OCI-LY3 (cell line): ENCODE measurements around the gene RPS21.

Experiments used
- H2AFZ ChIP-seq: fragments of 200-600, 300-600 bp; shearing (Covaris generic); 2 replicates; pipeline ENCODE4 v1.6.0; 2014; ENCODE audit warnings: antibody characterized with exemption, low read depth, low read length
- H3K27ac ChIP-seq: fragments of 200-600, 300-600 bp; sonication (generic); 2 replicates; pipeline ENCODE4 v1.5.1; 2014; ENCODE audit warnings: mild to moderate bottlenecking, low read length, moderate library complexity, mixed read lengths
- H3K27me3 ChIP-seq: fragments of 200-600, 300-600 bp; sonication (generic); 2 replicates; pipeline ENCODE4 v1.6.1; 2014; ENCODE audit warnings: low read depth, low read length, mixed read lengths
- H3K36me3 ChIP-seq: fragments of 200-600, 300-600 bp; sonication (generic); replicated peaks from 2 replicates; pipeline ENCODE3; 2014; ENCODE audit warnings: low read depth, low read length, mixed read lengths
- H3K4me1 ChIP-seq: fragments of 300-600, 200-600 bp; sonication (generic); 2 replicates; pipeline ENCODE4 v1.6.1; 2014; ENCODE audit warnings: low read length, mixed read lengths
- H3K4me2 ChIP-seq: fragments of 200-600, 300-600 bp; sonication (generic); 2 replicates; pipeline ENCODE4 v1.6.1; 2014; ENCODE audit warnings: low read length, mixed read lengths
- H3K4me3 ChIP-seq: fragments of 300-600, 200-600 bp; sonication (generic); 2 replicates; pipeline ENCODE4 v1.5.1; 2014; ENCODE audit warnings: antibody characterized with exemption, mild to moderate bottlenecking, low read length, moderate library complexity
- H3K79me2 ChIP-seq: fragments of 300-600, 200-600 bp; shearing (Covaris generic); 2 replicates; pipeline ENCODE4 v1.6.1; 2014; ENCODE audit warnings: mild to moderate bottlenecking, low read length, mixed read lengths
- H3K9ac ChIP-seq: fragments of 300-600, 200-600 bp; shearing (Covaris generic); 2 replicates; pipeline ENCODE4 v1.6.0; 2014; ENCODE audit warnings: mild to moderate bottlenecking, low read length, moderate library complexity
- H3K9me3 ChIP-seq: fragments of 200-600, 300-600 bp; shearing (Covaris generic); 2 replicates; pipeline ENCODE4 v1.6.1; 2014; ENCODE audit warnings: low read length, mixed read lengths; ENCODE audit not compliant: insufficient read depth
- H4K20me1 ChIP-seq: fragments of 200-600, 300-600 bp; sonication (generic); 2 replicates; pipeline ENCODE4 v1.6.1; 2016; ENCODE audit warnings: low read length, mixed read lengths; ENCODE audit not compliant: insufficient read depth
- EZH2phosphoT487 ChIP-seq: fragments of 200-600 bp; shearing (Covaris generic); IDR thresholded peaks from 2 replicates; pipeline ENCODE4 v1.6.1; 2018; ENCODE audit warnings: antibody characterized with exemption, mixed run types, low read depth
- TF ChIP-seq, protein P1 (sequence below): fragments of 200-600, 300-600 bp; sonication (generic); IDR thresholded peaks from 2 replicates; pipeline ENCODE4 v1.5.1; 2014; ENCODE audit warnings: antibody characterized with exemption, low read length, low read depth

The RPS21 gene

DNA sequence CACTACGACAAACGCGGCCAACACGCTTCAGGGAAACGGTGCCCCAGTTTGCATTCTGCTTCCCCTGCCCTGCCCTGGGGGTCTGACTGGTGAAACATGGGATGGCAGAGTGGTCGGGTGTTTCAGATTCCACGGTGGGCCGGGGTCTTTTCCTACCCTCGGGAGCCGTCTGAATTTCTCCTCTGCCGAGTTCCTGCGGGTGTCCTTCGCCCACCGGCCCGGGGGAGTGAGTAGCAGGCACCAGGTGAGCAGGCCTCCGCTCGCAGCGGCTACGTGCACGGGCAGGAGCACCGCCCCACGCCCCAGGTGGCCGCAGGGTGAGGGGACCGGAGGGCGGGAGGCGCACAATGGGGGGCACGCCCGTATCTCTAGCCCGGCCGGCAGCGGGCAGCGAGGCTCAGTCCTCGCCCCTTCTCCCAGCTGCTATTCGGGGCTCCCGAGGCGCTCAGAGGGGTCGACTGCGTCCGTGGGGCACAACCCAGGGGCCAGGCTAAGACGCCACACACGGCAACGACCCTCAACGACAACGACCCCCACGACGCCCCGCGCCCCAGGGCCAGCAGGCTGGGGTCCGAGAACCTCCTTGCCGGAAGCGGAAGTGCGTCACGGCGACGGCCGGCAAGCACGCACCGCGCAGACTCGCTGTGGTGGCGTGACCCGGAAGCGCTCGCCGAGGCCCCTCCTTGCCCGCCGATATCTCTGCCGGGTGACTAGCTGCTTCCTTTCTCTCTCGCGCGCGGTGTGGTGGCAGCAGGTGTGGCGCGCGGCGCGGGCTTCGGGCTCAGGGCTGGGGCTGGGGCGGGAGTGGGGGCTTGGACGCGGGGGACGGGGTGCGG lies at the start of gene RPS21:
TSS of gene RPS21 (plus strand) at position 721 of the 836 bp plus-strand sequence. CDS start 236 bp downstream, outside the sequence.
- Histone ChIP-seq H3K4me1 (peaks cover 17% of the 10 kb centered on the region), H3K27ac (peak within 1 kb of the TSS; percentile 60), H3K4me2 (peak within 1 kb of the TSS; percentile 95), H3K4me3 (peak within 1 kb of the TSS; percentile 99), H3K36me3 (peaks cover 38% of the 10 kb centered on the region), H3K9ac (peak within 1 kb of the TSS; percentile 98), H4K20me1 (peaks cover 17% of the 10 kb centered on the region; the same call in 1 of the 2 replicates), H3K9me3 (no peaks in the 10 kb centered on the region), H2AFZ (no peak within 1 kb of the TSS), H3K79me2 (peaks cover 56% of the 10 kb centered on the region), H3K27me3 (no peaks in the 10 kb centered on the region)
- TF ChIP-seq, protein P1, sequence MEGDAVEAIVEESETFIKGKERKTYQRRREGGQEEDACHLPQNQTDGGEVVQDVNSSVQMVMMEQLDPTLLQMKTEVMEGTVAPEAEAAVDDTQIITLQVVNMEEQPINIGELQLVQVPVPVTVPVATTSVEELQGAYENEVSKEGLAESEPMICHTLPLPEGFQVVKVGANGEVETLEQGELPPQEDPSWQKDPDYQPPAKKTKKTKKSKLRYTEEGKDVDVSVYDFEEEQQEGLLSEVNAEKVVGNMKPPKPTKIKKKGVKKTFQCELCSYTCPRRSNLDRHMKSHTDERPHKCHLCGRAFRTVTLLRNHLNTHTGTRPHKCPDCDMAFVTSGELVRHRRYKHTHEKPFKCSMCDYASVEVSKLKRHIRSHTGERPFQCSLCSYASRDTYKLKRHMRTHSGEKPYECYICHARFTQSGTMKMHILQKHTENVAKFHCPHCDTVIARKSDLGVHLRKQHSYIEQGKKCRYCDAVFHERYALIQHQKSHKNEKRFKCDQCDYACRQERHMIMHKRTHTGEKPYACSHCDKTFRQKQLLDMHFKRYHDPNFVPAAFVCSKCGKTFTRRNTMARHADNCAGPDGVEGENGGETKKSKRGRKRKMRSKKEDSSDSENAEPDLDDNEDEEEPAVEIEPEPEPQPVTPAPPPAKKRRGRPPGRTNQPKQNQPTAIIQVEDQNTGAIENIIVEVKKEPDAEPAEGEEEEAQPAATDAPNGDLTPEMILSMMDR = no peak

DNA sequence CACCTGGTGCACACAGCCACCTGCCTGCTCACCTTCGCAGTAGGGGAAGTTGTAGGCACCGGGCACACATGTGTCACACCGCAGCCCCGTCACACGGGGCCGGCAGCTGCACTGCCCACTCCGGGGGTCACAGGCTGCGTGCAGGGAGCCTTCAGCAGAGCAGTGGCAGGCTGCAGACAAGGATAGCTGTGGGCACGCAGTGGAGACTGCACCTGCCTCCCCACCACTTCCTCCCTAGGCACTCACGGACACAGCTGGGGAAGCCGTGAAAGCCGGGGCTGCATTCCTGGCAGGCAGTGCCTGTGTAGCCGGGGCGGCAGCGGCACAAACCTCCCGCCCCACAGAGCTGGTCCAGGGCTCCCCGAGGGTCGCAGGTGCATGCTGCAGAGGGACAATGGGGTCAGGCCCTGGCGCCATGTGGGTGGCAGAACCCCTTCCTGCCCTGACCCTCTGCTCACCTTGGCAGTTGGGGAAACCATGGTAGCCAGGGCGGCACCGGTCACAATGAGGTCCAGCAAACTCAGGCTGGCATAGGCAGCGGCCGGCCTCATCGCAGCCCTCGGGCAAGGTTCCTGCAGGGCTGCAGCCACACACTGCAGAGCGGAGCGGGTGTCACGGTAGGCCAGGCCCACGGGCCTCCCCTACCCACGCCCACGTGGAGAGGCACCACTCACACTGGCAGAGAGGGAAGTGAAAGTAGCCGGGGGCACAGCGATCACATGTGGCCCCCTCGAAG lies 49.2 kb upstream of the RPS21 start:
- Histone ChIP-seq H3K4me3 (no peak overlapping the region), H3K27ac (no peak overlapping the region), H3K9me3 (no peaks in the 10 kb centered on the region), H3K36me3 (peaks cover 12% of the 10 kb centered on the region), H3K4me1 (peaks cover 36% of the 10 kb centered on the region), H3K27me3 (no peaks in the 10 kb centered on the region), H2AFZ (no peak overlapping the region), H3K9ac (no peak overlapping the region), H4K20me1 (no peaks in the 10 kb centered on the region), H3K79me2 (no peaks in the 10 kb centered on the region), H3K4me2 (peak overlapping the region; percentile 18)
- TF ChIP-seq EZH2phosphoT487 = no peak
- TF ChIP-seq, protein P1 = no peak

DNA sequence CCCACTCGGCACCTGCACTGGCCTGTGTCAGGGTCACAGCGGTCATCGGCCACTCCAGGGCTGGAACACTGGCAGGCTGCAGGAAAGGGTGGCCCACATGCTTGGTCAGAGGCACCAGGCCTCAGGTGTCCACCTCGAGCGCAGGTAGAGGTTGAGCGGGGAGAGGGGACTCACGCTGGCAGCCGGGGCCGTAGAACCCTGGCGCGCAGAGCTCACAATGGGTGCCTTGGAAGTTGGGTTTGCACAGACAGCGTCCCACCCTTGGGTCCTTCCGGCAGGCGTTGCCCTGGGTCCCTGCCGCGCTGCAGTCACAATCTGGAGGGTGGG lies 48.6 kb upstream of the RPS21 start:
- no peaks in the 10 kb centered on the region for H4K20me1 ChIP-seq
- no peak overlapping the region for H3K4me3 ChIP-seq
- H3K27ac ChIP-seq = no peak overlapping the region
- H3K36me3 ChIP-seq = peaks cover 12% of the 10 kb centered on the region
- H2AFZ ChIP-seq = no peak overlapping the region
- no peaks in the 10 kb centered on the region for H3K27me3 ChIP-seq
- H3K4me2 ChIP-seq = no peak overlapping the region
- TF ChIP-seq EZH2phosphoT487 = no peak
- TF ChIP-seq, protein P1 = no peak
- no peaks in the 10 kb centered on the region for H3K79me2 ChIP-seq
- H3K9me3 ChIP-seq = no peaks in the 10 kb centered on the region
- H3K4me1 ChIP-seq = peaks cover 36% of the 10 kb centered on the region
- no peak overlapping the region for H3K9ac ChIP-seq

DNA sequence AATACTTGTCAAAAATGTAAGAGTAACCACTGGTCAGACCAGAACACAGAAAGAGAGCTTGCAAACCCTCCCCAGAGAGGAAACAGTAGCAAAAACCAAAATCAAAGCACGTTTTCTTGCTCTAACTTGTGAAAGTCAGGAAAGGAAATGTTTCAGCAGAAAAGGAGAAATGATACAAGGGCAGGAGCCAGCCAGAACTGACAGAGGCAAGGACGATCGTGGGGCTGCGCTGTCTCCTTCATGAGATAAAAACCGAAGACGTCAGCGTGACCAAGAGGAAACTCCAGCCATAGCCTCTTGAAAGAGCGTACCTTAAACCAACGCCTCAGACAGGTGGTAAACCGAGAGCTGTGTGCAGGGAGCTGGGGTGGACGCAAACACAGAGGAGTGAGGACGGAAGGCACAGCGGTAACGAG lies 47.2 kb upstream of the RPS21 start:
- Histone ChIP-seq H3K9ac (peak overlapping the region; percentile 49), H3K4me3 (peak overlapping the region; percentile 72), H3K4me1 (peaks cover 36% of the 10 kb centered on the region), H3K4me2 (peak overlapping the region; percentile 98), H3K79me2 (no peaks in the 10 kb centered on the region), H3K36me3 (peaks cover 12% of the 10 kb centered on the region), H4K20me1 (no peaks in the 10 kb centered on the region), H3K27me3 (no peaks in the 10 kb centered on the region), H3K9me3 (no peaks in the 10 kb centered on the region), H3K27ac (peak overlapping the region; percentile 77), H2AFZ (peak overlapping the region; percentile 54)
- TF ChIP-seq, protein P1 = no peak
- no peak for TF ChIP-seq EZH2phosphoT487
